ENCODE measurements around the gene NAGLU.

The NAGLU gene

DNA sequence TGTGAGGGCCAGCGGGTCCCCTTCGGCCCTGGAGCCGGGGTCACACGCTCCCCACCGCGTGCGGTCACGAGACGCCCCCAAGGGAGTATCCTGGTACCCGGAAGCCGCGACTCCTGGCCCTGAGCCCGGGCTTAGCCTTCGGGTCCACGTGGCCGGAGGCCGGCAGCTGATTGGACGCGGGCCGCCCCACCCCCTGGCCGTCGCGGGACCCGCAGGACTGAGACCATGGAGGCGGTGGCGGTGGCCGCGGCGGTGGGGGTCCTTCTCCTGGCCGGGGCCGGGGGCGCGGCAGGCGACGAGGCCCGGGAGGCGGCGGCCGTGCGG lies at the start of gene NAGLU:
NAGLU (plus strand) TSS at position 194 of the 324 bp plus-strand sequence; CDS start at position 226, 32 bp downstream.
- peak; percentile 97 for DNase-seq

- no peak for DNase-seq
Measured at GRCh38 chr17:42488032-42488431, 48.0 kb upstream of the NAGLU start.

GRCh38 chr17:42493319-42493718 lies 42.7 kb upstream of the NAGLU start:
- DNase-seq = peak; percentile 70

DNA sequence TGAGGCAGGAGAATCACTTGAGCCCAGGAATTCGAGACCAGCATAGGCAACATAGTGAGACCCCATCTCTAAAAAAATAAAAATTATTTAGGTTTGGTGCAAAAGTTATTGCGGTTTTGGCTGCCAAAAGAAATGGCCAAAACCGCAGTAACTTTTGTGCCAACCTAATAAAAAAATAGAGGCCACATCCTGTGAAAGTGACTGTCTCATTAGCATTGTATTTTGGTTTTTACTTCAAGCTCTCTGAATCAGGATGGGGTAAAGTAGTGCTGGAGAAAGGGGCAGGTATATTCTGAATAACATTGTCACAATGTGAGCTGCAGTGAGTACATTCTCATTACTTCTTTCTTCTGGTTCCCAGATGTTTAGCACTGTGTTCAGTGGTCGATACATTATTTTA lies 41.4 kb upstream of the NAGLU start:
- no peak for DNase-seq

- DNase-seq = no peak
Measured at GRCh38 chr17:42498828-42499227, 37.2 kb upstream of the NAGLU start.

- DNase-seq = no peak
Measured at GRCh38 chr17:42502091-42502490, 34.0 kb upstream of the NAGLU start.

- no peak for DNase-seq
Measured at GRCh38 chr17:42502926-42503325, 33.1 kb upstream of the NAGLU start.

GRCh38 chr17:42507671-42508070 lies 28.4 kb upstream of the NAGLU start:
- DNase-seq = no peak

DNA sequence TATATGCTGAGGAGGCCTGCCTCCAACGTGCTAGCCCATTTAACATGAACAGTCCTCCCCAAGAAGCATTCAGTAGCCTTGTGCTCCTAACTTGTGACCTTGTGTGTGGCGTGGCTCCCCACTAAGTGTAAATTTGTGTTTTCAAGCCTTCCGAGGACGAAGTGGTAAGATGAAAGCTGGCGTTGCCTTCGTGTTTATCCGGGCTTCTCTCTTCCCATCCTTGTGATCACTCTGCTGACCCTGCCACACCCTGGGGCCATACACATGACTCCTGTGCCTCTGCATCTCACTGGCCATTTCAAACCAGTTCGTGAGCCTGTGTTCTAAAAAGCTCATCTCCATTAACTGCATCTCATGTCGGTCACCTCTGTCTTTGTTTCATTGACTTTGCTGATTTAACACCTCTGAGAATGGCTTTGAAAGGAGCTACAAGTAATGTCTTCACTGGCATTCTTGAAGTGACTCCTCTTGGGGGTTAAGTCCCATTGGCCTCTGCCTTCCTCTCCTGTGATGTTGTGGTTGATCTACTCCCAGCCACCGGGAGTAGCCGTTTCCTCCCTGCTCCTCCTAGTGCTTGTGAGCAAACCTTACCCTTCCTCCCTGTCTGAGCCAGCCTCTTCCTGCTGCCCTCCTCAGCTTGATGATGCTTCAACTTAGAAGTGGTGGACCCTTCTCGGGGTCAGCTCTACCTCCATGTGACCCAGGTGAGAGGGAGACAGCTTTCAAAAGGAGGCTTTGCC lies 27.4 kb upstream of the NAGLU start:
- no peak for DNase-seq

DNA sequence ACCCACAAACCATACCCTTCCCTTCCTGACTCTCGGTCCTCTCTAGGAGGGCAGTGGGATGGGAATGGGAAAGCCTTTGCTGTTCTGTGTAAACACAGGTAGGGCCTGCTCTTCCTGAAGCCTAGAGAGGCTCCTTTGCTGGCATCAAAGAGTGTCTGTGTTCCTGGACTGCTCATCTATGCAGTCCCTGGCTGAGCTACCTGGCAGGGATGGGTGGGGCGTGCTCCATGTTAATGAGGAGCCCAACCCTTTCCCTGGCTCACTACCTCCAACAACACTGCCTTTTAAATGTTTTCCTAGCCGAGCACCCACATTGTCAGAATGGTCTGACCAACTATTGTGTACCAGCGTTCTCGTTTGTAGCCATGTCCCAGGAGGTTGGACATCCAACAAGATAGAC lies 26.6 kb upstream of the NAGLU start:
- DNase-seq = no peak

DNA sequence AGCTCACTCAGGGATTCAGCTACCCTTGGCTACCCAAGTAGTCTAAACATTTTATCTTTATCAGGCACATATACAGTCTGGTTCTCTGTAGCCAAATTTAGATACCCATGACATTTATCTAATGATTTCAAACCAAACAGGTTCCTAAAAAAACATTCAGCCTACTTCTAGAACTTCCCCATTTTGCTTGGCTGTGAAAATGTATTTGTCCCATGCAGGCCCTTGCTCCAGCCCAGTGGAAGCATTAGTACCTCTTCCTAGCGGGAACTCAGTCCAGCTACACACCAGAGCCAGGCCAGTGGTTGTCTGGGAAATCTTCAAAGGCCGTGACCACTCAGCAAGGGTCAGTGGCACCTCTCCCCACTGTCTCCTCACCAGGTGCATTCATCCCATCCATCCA lies 26.2 kb upstream of the NAGLU start:
- peak; percentile 34 for DNase-seq

DNA sequence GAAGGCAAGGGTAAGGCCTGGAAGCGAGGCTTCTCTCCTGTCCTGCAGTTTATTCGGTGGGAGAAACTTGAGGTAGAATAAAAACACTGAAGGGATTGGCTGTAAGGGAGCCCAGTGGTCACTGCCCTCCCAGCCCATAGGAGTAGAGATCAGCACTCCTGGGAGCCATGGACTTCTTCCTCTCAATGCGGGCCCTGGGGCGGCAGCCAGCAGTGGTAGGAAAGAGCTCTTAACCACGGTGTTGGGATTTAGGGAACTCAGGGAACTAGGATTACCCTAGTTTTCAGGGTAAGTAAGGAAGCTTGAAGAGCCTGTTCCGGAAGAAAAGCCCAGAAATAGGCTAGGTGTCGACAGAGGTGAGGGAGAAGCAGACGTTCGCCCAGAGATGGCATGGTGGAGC lies 23.8 kb upstream of the NAGLU start:
- no peak for DNase-seq

DNA sequence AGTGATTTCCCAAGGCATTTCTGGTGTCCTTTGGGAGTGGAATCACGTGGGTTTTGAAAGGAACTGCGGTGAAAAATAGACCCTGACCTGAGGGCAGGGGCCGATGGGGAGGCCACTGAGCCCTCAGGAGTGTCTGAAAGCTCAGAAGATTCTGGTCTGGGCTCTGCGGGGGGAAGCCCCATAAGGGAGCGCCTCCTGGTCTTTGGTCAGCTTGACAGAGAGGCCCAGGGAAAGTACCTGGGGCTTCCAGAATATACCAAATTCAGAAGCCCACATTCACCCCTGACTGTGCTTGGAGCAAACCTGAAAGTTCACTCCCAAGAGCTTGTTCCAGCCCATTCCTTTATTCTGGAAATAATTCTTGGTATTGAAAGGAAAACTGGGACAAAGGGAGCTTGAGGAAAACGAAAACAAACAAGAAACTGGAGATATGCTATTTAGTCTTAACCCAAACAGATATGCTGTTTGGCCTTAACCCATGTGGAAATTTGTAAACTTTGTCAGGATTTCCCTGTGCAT lies 23.2 kb upstream of the NAGLU start:
- DNase-seq = no peak

GRCh38 chr17:42513686-42514085 lies 22.4 kb upstream of the NAGLU start:
- DNase-seq = no peak

DNA sequence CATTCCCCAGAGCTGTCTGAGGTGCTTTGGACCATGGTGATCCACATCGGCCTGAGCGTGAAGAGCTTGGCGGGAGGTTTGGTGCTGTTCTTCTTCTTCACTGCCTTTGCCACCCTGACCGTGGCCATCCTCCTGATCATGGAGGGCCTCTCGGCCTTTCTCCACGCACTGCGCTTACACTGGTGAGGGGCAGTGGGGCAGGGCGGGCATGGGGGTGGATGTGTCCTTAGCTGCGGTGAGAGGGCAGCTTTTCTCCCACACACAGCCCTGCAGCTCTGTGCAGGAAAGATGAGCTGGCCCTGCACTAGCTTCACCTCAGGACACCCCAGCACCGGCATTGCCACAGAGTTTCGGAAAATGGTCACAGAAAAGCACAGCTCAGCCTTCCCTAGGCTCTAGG lies 21.8 kb upstream of the NAGLU start:
- DNase-seq = no peak

- DNase-seq = no peak
Measured at GRCh38 chr17:42514867-42515266, 21.2 kb upstream of the NAGLU start.

DNA sequence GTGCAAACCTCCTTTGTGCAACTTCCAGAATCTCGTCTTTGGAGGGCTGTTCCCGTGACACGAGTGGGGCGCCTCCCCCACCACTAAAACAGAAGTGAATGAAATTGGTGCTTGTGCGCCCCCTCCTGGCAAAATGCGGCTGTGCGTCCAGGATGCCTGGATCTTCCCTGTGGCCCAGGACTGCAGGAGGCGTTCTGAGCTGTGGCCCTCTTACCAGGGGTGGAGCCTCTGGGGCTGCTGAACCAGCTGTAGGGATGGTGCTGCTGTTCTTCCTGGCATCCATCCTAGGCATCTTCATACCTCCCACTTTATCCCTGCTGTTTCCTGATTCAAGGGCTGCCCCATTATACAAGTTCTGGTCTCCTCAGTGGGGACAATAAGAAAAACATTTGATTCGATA lies 18.5 kb upstream of the NAGLU start:
- DNase-seq = peak; percentile 93

GRCh38 chr17:42518046-42518754 lies 17.8 kb upstream of the NAGLU start:
- peak; percentile 87 for DNase-seq

GRCh38 chr17:42518755-42519545 lies 17.1 kb upstream of the NAGLU start:
- peak; percentile 98 for DNase-seq

GRCh38 chr17:42519546-42520491 lies 16.2 kb upstream of the NAGLU start:
- peak; percentile 62 for DNase-seq

GRCh38 chr17:42520540-42520951 lies 15.5 kb upstream of the NAGLU start:
- peak; percentile 69 for DNase-seq

GRCh38 chr17:42521036-42521435 lies 15.0 kb upstream of the NAGLU start:
- no peak for DNase-seq
